ENCODE data around the gene TUBGCP4. TPM values are rescaled to one million over a fixed set of nuclear protein-coding genes. Genes with fewer than 3 reads are reported as not detected.

Gene TUBGCP4
- total RNA-seq: 12.9 and 14.3 TPM in 2 replicates

GRCh38 chr15:43370975-43371974, at the start of gene TUBGCP4, which contains the start of gene ZSCAN29:
TUBGCP4 (plus strand) TSS chr15:43371101; CDS start chr15:43371355, 254 bp downstream.
ZSCAN29 (minus strand) TSS chr15:43371043; CDS start chr15:43369913, 1,130 bp downstream.

DNA sequence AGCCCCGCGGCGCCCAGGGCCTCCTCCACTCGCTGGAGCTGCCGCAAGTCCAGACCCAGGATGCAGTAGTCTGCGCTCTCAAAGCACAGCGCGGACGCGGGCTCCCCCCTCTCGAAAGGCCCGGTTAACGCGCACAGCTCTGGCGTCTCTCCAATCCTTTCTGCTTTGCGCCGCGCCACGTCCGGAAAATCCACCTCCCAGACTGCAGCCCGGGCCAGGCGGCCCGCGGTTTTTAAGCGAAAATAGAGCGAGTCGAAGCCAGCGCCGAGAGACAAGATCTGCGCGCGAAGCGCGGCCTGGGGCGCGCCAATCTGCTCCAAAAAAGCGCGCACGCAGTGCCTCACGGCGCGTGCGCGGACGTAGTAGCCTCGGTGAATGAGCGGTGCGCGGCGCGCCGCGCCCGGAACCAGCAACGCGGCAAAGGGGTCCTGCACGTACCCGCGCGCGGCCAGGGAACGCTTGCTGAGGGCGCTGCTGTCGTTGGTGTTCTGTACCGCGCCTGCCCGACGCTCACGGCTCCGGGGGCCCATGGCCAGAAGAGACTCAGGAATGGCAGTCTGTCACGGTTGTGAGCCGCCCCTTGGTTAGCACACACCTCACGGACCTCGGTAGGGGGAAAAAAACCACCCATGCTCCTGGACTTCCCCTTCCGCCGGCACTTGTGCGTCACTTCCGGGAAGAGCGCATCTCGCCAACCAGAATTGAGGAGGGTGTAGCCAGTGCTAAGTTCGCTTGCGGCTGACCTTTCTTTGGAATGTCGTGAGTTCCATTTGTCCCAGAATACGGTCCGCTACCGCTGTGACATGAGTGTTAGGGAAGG, 40.7 kb upstream of the TUBGCP4 start, which contains the start of gene LCMT2:
Gene LCMT2 (minus strand): TSS at position 614 of the 820 bp plus-strand sequence. CDS start 84 bp downstream, at position 530.

Other genes with a start within 250 kb of the TUBGCP4 start
- 9.4 and 11.9 TPM in 2 replicates for gene TMEM62, start 237.5 kb upstream of the TUBGCP4 start, total RNA-seq
- gene CCNDBP1, start 185.7 kb upstream of the TUBGCP4 start, total RNA-seq: 32.8 and 56.4 TPM in 2 replicates
- gene EPB42, start 150.1 kb upstream of the TUBGCP4 start, total RNA-seq: not detected in 2 replicates
- not detected in 2 replicates for gene TGM5, start 104.2 kb upstream of the TUBGCP4 start, total RNA-seq
- not detected in 2 replicates for gene TGM7, start 68.8 kb upstream of the TUBGCP4 start, total RNA-seq
- gene LCMT2, start 40.5 kb upstream of the TUBGCP4 start, total RNA-seq: 4.4 and 5.2 TPM in 2 replicates
- 6.7 and 17.0 TPM in 2 replicates for gene ZSCAN29, start 58 bp upstream of the TUBGCP4 start, total RNA-seq
- 25.7 and 27.9 TPM in 2 replicates for gene TP53BP1, start 122.1 kb downstream of the TUBGCP4 start, total RNA-seq
- 4.2 and 7.6 TPM in 2 replicates for gene MAP1A, start 146.5 kb downstream of the TUBGCP4 start, total RNA-seq
- 14.6 and 27.9 TPM in 2 replicates for gene PPIP5K1, start 219.1 kb downstream of the TUBGCP4 start, total RNA-seq
- 0.89 TPM in 1 of 2 replicates, not detected in the other for gene CKMT1B, start 222.9 kb downstream of the TUBGCP4 start, total RNA-seq
- gene STRC, start 247.7 kb downstream of the TUBGCP4 start, total RNA-seq: not detected in 2 replicates